WTC11 (cell line): ENCODE data around the gene COL9A1. TPM values are rescaled to one million over a fixed set of nuclear protein-coding genes. Genes with fewer than 3 reads are reported as not detected.

Experiments
- ATAC-seq: fragments of 200-7000 bp; cut with Tn5 transposase; 2 replicates; pipeline ENCODE4 v1.10.0; 2021; ENCODE audit warnings: mild to moderate bottlenecking, moderate library complexity
- CTCF ChIA-PET: fragments of 300-600 bp; sonication (Branson Sonifier 250); formaldehyde crosslinking; loops from one replicate; lab custom pipeline; 2021; ENCODE audit warnings: antibody characterized with exemption; lab: Charles Lee
- POLR2A ChIA-PET: fragments of 350-600 bp; sonication (Branson Sonifier 250); formaldehyde crosslinking; loops from one replicate; lab custom pipeline; 2021; ENCODE audit warnings: antibody characterized with exemption; lab: Charles Lee
- DNase-seq: peaks from one replicate; pipeline ENCODE4 v3.0.0; 2021; ENCODE audit warnings: low spot score
- H3K27ac Mint-ChIP-seq: 2 replicates; pipeline ENCODE4 v1.8.0; 2021; ENCODE audit warnings: mixed read lengths
- H3K27me3 Mint-ChIP-seq: 2 replicates; pipeline ENCODE4 v1.8.0; 2021; ENCODE audit warnings: low read depth, mild to moderate bottlenecking, moderate library complexity, mixed read lengths
- H3K36me3 Mint-ChIP-seq: 2 replicates; pipeline ENCODE4 v1.8.0; 2021; ENCODE audit warnings: mixed read lengths
- H3K4me1 Mint-ChIP-seq: 2 replicates; pipeline ENCODE4 v1.8.0; 2022; ENCODE audit warnings: mixed read lengths
- H3K4me3 Mint-ChIP-seq: 2 replicates; pipeline ENCODE4 v1.8.0; 2021; ENCODE audit warnings: mild to moderate bottlenecking, moderate library complexity, mixed read lengths
- H3K9me3 Mint-ChIP-seq: 2 replicates; pipeline ENCODE4 v1.8.0; 2021; ENCODE audit warnings: mixed read lengths
- CREB1 ChIP-seq: sonication (generic); formaldehyde crosslinking; IDR thresholded peaks from 2 replicates; pipeline ENCODE4 v1.8.0; 2023; ENCODE audit warnings: mild to moderate bottlenecking, missing genetic modification reagents
- GRHL2 ChIP-seq: fragments of 250-450 bp; sonication (Bioruptor Pico); IDR thresholded peaks from 2 replicates; pipeline ENCODE4 v1.8.0; 2022; ENCODE audit warnings: mild to moderate bottlenecking, moderate library complexity; ENCODE audit not compliant: insufficient replicate concordance, severe bottlenecking
- MXD4 ChIP-seq: fragments of 250-450 bp; sonication (Bioruptor Pico); IDR thresholded peaks from 2 replicates; pipeline ENCODE4 v1.8.0; 2021; ENCODE audit warnings: mild to moderate bottlenecking, moderate library complexity, borderline replicate concordance
- NFYB ChIP-seq: sonication (generic); formaldehyde crosslinking; conservative IDR thresholded peaks from 2 replicates; pipeline ENCODE4 v1.8.0; 2022; ENCODE audit warnings: low read depth, missing genetic modification reagents
- RORB ChIP-seq: fragments of 250-450 bp; sonication (Bioruptor Pico); IDR thresholded peaks from 2 replicates; pipeline ENCODE4 v1.9.0; 2021; ENCODE audit warnings: mild to moderate bottlenecking
- SP1 ChIP-seq: sonication (generic); formaldehyde crosslinking; conservative IDR thresholded peaks from 2 replicates; pipeline ENCODE4 v1.8.1; 2022; ENCODE audit warnings: missing genetic modification reagents
- TCF7 ChIP-seq: sonication (generic); formaldehyde crosslinking; IDR thresholded peaks from 2 replicates; pipeline ENCODE4 v1.8.0; 2022; ENCODE audit warnings: mild to moderate bottlenecking, low read depth, missing genetic modification reagents, moderate library complexity
- ZNF138 ChIP-seq: sonication (generic); formaldehyde crosslinking; conservative IDR thresholded peaks from 2 replicates; pipeline ENCODE4 v1.8.1; 2022; ENCODE audit warnings: mild to moderate bottlenecking, moderate library complexity, missing genetic modification reagents
- ZNF232 ChIP-seq: sonication (generic); formaldehyde crosslinking; IDR thresholded peaks from 2 replicates; pipeline ENCODE4 v1.8.0; 2022; ENCODE audit warnings: mild to moderate bottlenecking, missing genetic modification reagents
- ZNF396 ChIP-seq: fragments of 250-450 bp; sonication (Bioruptor Pico); IDR thresholded peaks from 2 replicates; pipeline ENCODE4 v1.8.0; 2021; ENCODE audit warnings: mild to moderate bottlenecking, moderate library complexity, borderline replicate concordance
- total RNA-seq: library from RNA; stranded (reverse); gene quantifications from 3 replicates; pipeline ENCODE4 v1.2.3, GENCODE V29; 2021
- TF ChIP-seq, protein P1 (sequence below): sonication (generic); formaldehyde crosslinking; IDR thresholded peaks from 2 replicates; pipeline ENCODE4 v1.8.0; 2023; ENCODE audit warnings: missing genetic modification reagents
- TF ChIP-seq, protein P2 (sequence below): sonication (generic); formaldehyde crosslinking; IDR thresholded peaks from 2 replicates; pipeline ENCODE4 v1.8.1; 2022; ENCODE audit warnings: low read depth, missing genetic modification reagents, borderline replicate concordance
- TF ChIP-seq, protein P3 (sequence below): sonication (generic); formaldehyde crosslinking; IDR thresholded peaks from 2 replicates; pipeline ENCODE4 v1.8.1; 2022; ENCODE audit warnings: mild to moderate bottlenecking, missing genetic modification reagents, moderate library complexity, borderline replicate concordance
- TF ChIP-seq, protein P4 (sequence below): sonication (generic); formaldehyde crosslinking; IDR thresholded peaks from 2 replicates; pipeline ENCODE4 v1.8.1; 2023; ENCODE audit warnings: mild to moderate bottlenecking, missing genetic modification reagents
- TF ChIP-seq, protein P5 (sequence below): sonication (generic); formaldehyde crosslinking; conservative IDR thresholded peaks from 2 replicates; pipeline ENCODE4 v1.8.1; 2023; ENCODE audit warnings: mild to moderate bottlenecking, low read depth, missing genetic modification reagents, moderate library complexity
- TF ChIP-seq, protein P6 (sequence below): sonication (generic); formaldehyde crosslinking; IDR thresholded peaks from 2 replicates; pipeline ENCODE4 v1.8.0; 2022; ENCODE audit warnings: mild to moderate bottlenecking, missing genetic modification reagents

Gene COL9A1
- total RNA-seq, 1 experiment from 2014 or later = 9.0 TPM

DNA sequence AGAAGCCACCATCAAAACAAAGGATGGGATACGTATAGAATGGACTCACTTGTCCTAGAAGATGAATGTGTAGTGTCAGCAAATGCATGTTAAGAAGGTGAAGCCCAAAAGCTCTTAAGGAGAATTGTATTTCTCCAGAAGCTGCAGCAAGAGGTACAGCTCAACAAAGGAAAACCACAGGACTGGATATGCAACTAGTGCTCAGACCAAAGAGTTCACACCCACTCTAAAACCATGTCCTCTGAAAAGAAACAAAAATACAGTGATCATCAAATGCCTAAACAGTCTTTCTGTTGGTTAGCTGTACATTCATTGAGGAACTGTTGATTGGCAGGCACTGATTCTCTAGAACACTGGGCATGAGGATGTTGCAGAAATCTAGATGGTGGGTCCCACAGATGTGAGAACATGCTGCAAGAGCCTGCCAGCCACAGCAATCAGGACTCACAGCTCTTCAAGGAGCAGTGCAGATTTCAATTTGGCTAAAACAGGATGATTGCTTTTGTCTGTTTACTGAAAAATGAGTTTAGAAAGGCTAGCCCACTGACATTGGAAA, 94.6 kb downstream of the COL9A1 start (continued):
- TF ChIP-seq, protein P1, sequence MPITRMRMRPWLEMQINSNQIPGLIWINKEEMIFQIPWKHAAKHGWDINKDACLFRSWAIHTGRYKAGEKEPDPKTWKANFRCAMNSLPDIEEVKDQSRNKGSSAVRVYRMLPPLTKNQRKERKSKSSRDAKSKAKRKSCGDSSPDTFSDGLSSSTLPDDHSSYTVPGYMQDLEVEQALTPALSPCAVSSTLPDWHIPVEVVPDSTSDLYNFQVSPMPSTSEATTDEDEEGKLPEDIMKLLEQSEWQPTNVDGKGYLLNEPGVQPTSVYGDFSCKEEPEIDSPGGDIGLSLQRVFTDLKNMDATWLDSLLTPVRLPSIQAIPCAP (CRISPR knock-in tag) = no peak
- TF ChIP-seq, protein P2, sequence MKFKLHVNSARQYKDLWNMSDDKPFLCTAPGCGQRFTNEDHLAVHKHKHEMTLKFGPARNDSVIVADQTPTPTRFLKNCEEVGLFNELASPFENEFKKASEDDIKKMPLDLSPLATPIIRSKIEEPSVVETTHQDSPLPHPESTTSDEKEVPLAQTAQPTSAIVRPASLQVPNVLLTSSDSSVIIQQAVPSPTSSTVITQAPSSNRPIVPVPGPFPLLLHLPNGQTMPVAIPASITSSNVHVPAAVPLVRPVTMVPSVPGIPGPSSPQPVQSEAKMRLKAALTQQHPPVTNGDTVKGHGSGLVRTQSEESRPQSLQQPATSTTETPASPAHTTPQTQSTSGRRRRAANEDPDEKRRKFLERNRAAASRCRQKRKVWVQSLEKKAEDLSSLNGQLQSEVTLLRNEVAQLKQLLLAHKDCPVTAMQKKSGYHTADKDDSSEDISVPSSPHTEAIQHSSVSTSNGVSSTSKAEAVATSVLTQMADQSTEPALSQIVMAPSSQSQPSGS = no peak
- TF ChIP-seq, protein P3, sequence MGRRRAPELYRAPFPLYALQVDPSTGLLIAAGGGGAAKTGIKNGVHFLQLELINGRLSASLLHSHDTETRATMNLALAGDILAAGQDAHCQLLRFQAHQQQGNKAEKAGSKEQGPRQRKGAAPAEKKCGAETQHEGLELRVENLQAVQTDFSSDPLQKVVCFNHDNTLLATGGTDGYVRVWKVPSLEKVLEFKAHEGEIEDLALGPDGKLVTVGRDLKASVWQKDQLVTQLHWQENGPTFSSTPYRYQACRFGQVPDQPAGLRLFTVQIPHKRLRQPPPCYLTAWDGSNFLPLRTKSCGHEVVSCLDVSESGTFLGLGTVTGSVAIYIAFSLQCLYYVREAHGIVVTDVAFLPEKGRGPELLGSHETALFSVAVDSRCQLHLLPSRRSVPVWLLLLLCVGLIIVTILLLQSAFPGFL (CRISPR knock-in tag) = no peak
- TF ChIP-seq, protein P4, sequence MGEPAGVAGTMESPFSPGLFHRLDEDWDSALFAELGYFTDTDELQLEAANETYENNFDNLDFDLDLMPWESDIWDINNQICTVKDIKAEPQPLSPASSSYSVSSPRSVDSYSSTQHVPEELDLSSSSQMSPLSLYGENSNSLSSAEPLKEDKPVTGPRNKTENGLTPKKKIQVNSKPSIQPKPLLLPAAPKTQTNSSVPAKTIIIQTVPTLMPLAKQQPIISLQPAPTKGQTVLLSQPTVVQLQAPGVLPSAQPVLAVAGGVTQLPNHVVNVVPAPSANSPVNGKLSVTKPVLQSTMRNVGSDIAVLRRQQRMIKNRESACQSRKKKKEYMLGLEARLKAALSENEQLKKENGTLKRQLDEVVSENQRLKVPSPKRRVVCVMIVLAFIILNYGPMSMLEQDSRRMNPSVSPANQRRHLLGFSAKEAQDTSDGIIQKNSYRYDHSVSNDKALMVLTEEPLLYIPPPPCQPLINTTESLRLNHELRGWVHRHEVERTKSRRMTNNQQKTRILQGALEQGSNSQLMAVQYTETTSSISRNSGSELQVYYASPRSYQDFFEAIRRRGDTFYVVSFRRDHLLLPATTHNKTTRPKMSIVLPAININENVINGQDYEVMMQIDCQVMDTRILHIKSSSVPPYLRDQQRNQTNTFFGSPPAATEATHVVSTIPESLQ = no peak
- TF ChIP-seq, protein P5, sequence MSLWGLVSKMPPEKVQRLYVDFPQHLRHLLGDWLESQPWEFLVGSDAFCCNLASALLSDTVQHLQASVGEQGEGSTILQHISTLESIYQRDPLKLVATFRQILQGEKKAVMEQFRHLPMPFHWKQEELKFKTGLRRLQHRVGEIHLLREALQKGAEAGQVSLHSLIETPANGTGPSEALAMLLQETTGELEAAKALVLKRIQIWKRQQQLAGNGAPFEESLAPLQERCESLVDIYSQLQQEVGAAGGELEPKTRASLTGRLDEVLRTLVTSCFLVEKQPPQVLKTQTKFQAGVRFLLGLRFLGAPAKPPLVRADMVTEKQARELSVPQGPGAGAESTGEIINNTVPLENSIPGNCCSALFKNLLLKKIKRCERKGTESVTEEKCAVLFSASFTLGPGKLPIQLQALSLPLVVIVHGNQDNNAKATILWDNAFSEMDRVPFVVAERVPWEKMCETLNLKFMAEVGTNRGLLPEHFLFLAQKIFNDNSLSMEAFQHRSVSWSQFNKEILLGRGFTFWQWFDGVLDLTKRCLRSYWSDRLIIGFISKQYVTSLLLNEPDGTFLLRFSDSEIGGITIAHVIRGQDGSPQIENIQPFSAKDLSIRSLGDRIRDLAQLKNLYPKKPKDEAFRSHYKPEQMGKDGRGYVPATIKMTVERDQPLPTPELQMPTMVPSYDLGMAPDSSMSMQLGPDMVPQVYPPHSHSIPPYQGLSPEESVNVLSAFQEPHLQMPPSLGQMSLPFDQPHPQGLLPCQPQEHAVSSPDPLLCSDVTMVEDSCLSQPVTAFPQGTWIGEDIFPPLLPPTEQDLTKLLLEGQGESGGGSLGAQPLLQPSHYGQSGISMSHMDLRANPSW (CRISPR knock-in tag) = no peak
- no peak for TF ChIP-seq ZNF232 (CRISPR knock-in tag)
- TF ChIP-seq, protein P6, sequence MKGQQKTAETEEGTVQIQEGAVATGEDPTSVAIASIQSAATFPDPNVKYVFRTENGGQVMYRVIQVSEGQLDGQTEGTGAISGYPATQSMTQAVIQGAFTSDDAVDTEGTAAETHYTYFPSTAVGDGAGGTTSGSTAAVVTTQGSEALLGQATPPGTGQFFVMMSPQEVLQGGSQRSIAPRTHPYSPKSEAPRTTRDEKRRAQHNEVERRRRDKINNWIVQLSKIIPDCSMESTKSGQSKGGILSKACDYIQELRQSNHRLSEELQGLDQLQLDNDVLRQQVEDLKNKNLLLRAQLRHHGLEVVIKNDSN (CRISPR knock-in tag) = no peak

DNA sequence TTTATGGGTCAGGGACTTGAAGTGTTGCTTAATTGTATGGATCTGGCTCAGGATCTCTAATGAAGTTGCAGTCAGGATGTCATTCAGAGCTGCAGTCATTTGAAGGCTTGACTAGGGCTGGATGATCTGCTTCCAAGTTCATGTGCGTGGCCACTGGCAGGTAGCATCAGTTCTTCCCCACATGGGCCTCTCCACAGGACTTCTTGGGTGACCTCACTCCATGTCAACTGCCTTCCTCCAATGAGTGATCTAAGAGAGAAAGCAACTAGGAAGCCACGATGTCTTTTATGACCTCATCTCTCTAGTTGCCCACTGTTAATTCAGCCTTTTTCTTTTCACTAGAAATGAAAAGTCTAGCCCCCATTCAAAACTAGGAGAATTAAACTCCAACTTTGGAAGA, 104.1 kb downstream of the COL9A1 start:
- Mint-ChIP-seq H3K27me3 (no peaks in the 10 kb centered on the region), H3K36me3 (no peaks in the 10 kb centered on the region), H3K9me3 (no peaks in the 10 kb centered on the region), H3K4me3 (no peak overlapping the region), H3K27ac (no peak overlapping the region), H3K4me1 (peaks cover 13% of the 10 kb centered on the region)
- CTCF ChIA-PET = no interaction called here
- ATAC-seq = no peak
- TF ChIP-seq GRHL2 (CRISPR knock-in tag) (no peak), ZNF396 (CRISPR knock-in tag) (no peak), RORB (CRISPR knock-in tag) (no peak), ZNF138 (CRISPR knock-in tag) (no peak), CREB1 (CRISPR knock-in tag) (no peak), NFYB (no peak), SP1 (no peak), MXD4 (CRISPR knock-in tag) (no peak), TCF7 (no peak)
- TF ChIP-seq, protein P1 (CRISPR knock-in tag) = no peak
- POLR2A ChIA-PET = no interaction called here
- DNase-seq = no peak
